GM19023 (cell line): Measurements from ENCODE around the gene SRSF5.

Experiments used
- ATAC-seq: cut with Tn5 transposase; IDR thresholded peaks from one replicate; pipeline ENCODE4 v1.9.1; 2021; ENCODE audit warnings: mild to moderate bottlenecking, moderate library complexity; ENCODE audit not compliant: unreplicated experiment

The SRSF5 gene

GRCh38 chr14:69769623-69770022 is 2.7 kb downstream of the SRSF5 start:
- no peak for ATAC-seq

- ATAC-seq = no peak
Measured at GRCh38 chr14:69770559-69770958, 3.6 kb downstream of the SRSF5 start.

GRCh38 chr14:69771136-69771535 is 4.2 kb downstream of the SRSF5 start:
- no peak for ATAC-seq

- no peak for ATAC-seq
Measured at GRCh38 chr14:69772082-69773017, 5.4 kb downstream of the SRSF5 start.

- ATAC-seq = no peak
Measured at GRCh38 chr14:69773571-69774276, 6.8 kb downstream of the SRSF5 start.

GRCh38 chr14:69775012-69775411 is 8.1 kb downstream of the SRSF5 start:
- no peak for ATAC-seq

GRCh38 chr14:69776875-69777453 is 10.0 kb downstream of the SRSF5 start:
- ATAC-seq = no peak

- ATAC-seq = no peak
Measured at GRCh38 chr14:69779088-69779487, 12.1 kb downstream of the SRSF5 start.

- ATAC-seq = no peak
Measured at GRCh38 chr14:69780092-69780491, 13.2 kb downstream of the SRSF5 start.

- ATAC-seq = no peak
Measured at GRCh38 chr14:69780952-69781351, 14.0 kb downstream of the SRSF5 start.

GRCh38 chr14:69784942-69785341 is 18.0 kb downstream of the SRSF5 start:
- ATAC-seq = no peak

GRCh38 chr14:69786603-69787002 is 19.7 kb downstream of the SRSF5 start:
- ATAC-seq = no peak

- no peak for ATAC-seq
Measured at GRCh38 chr14:69789118-69789640, 22.2 kb downstream of the SRSF5 start.

GRCh38 chr14:69792887-69793421 is 26.0 kb downstream of the SRSF5 start:
- ATAC-seq = no peak

GRCh38 chr14:69794791-69795190 is 27.8 kb downstream of the SRSF5 start:
- no peak for ATAC-seq

- no peak for ATAC-seq
Measured at GRCh38 chr14:69795691-69796090, 28.7 kb downstream of the SRSF5 start.

- ATAC-seq = no peak
Measured at GRCh38 chr14:69796797-69797500, 30.0 kb downstream of the SRSF5 start, which contains the start of gene SLC10A1. Gene SLC10A1, minus strand, starts transcription at chr14:69797241. Its CDS starts 86 bp downstream, at chr14:69797155.

GRCh38 chr14:69797573-69798338 is 30.8 kb downstream of the SRSF5 start:
- no peak for ATAC-seq

GRCh38 chr14:69798339-69798735 is 31.4 kb downstream of the SRSF5 start:
- ATAC-seq = no peak

- ATAC-seq = no peak
Measured at GRCh38 chr14:69803753-69804152, 36.8 kb downstream of the SRSF5 start.
